Medulla oblongata (tissue), 1 donor: ENCODE data around the gene CHCHD3.

Experiments used
- DNase-seq: peaks from one replicate; pipeline ENCODE4 v3.0.0-alpha.2; 2015; ENCODE audit errors: extremely low spot score

Gene CHCHD3

GRCh38 chr7:132815696-132816311, 266.1 kb downstream of the CHCHD3 start:
- no peak for DNase-seq

DNA sequence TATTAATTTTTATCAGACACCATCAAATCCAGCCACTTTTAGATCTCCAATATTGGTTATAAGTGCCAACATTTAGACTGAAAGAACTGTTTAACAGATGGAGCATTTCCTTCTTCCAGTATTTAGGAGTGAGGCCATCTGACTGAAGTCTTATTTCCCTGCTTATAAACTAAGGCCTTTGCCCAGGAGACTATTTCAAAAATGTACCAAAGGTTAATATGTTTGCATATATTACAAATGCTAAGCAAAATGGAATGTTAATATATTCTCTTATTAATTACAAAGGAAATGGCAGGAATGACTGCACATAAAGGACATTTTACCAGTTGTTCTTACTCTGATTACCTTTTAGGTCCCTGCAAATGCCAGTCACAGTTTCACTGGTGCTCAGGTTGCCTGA, 266.8 kb downstream of the CHCHD3 start:
- no peak for DNase-seq

DNA sequence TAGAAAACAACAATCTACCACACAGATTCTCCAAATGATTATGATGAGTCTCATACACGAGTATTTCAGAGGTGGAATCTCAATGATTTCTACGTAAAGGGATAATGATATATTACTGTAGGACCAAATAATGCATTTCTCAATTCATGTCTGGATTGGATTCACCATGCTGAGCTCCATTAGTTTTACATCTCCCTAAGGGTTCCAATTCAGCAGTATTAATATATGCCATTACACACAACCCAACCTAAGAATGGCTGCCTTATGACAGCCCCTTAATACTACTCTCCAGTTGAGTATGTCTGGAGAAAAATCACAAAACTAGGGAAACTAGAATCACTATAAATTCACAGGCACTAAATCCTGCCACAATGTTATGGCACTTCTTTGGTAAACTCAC, 271.3 kb downstream of the CHCHD3 start:
- no peak for DNase-seq

GRCh38 chr7:132806834-132807233, 275.1 kb downstream of the CHCHD3 start:
- no peak for DNase-seq

DNA sequence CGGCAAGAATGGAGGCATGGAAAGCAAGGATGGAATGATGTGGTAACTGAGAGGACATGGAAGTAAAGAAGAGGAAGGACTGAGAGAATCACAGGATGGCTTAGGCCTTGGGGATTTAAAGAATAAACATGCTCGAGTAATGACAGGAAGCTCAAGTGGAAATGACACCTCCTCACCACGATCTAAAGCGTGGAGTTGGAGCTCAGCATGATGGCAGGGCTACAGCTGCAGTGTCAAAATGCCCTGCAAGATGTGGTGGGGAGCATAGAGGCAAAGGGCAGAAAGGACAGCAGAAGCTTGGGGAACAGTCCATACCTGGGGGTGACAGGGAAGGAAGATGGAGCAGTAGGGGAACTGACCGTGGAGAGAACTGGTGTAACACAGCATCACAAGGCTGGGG, 276.1 kb downstream of the CHCHD3 start:
- no peak for DNase-seq

DNA sequence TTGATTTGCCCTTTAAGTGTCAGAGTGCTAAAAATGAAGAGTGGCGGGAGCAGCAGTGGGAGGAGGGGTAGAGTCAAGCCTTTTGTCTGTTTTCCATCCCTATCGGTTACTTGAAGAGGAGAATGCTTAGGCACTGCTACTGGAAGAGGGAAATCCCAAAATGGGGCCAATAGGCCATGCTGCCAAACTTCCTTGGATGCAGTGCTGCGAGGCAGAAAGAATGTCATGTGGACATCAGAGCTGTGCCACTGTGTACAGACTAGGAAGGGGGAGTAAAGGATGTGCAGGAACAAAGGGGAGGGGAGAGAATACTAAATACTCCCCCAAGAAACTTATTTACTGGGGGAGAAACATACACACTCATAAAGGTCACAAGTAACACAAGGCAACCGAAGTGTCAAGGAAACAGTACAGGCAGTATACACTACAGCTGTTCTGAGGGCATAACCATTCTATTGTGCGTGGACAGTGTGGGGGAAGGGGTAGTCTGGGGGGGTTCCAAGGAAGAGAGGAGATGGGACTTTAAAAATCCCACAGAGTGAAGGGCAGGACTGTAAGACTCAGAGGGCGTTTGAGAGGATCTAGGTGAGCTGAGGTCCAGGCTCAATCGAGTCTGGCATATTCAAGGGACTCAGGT, 276.9 kb downstream of the CHCHD3 start:
- DNase-seq, result no peak

DNA sequence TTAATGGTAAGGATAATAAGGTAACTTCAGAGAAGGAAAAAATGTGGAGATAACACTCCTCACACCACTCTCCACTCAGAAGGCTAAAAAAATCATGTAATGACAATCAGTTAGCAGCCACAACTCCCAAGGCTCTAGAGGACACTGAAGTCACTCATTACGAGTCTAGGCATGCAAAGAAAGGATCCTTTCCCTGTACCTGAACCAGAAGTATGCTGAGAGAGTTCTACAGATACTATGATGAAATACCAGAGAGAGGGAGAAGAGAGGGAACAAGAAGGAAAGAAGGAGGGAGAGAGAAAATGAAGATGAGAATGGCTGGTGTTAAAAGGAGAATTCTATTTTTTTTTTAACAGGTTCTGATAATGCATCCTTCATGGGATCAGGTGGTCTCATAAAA, 281.4 kb downstream of the CHCHD3 start:
- no peak for DNase-seq

DNA sequence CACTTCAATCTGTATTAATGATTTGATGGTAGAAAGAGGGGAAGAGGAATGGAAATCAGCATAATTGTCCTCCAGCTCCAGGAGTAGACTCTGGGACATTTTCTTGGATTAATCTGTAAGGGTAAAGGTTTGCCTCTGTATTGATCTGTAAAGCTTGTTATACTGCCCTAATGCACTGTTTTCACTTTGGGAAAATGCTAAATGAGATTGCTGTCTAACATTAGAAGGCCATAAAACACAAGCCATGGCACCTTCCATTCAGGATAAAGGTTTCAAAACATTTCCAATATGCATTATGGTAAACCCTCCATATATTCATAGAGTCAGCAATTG, 282.8 kb downstream of the CHCHD3 start:
- DNase-seq, result no peak

DNA sequence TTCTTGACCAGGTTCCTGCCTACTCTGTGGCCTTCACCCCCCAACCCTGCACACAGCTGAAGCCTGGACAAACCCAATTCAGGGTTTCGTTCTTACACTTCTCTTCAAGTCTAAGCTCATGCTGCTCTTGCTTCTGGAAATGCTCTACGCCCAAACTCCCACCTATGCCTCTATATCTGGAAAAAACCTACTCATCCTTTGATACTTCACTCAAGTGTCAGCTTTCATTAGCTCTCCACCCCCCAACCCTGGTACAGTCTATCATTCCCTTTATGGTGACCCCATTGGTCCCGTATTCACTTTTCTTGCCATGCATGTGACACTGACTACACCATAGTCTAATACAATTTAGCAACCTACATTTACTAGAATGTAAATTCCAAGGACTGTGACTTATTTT, 284.7 kb downstream of the CHCHD3 start:
- DNase-seq, result no peak

DNA sequence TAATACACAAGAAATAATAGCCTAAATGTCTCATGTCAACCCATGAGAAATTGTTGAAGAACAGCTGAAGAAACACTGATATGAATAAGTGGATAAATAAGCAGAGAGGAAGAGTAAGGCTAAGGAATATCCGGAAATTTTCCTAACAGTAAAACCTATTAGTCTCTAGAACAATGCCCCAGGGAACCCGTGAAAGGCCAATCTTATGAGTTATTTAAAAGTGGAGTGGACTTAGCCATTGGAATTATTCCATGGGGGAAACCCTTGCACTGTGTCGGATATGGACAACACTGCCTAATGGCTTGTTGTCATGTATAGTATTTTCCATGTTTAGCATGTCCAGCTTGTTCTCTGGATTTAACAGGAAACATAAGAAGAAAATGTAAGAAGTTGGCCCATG, 288.4 kb downstream of the CHCHD3 start:
- no peak for DNase-seq

DNA sequence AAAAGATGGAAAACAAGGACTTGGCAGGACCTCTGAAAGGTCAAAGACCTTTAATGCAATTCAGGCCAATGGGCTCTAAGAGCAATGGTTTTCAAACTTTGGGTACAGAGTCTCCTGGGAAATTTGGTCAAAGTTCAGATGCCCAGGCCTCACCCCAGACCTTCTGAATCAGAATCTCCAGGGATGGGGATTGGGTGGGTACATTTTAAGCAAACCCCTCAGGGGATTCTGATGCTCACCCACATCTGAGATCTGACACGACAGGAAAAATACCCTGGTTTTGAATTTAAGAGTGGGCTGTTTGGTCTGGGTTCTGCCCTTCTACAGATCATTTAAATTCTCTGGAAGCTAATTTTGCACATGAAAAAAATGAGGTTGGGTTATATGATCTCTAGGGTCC, 290.9 kb downstream of the CHCHD3 start:
- no peak for DNase-seq

DNA sequence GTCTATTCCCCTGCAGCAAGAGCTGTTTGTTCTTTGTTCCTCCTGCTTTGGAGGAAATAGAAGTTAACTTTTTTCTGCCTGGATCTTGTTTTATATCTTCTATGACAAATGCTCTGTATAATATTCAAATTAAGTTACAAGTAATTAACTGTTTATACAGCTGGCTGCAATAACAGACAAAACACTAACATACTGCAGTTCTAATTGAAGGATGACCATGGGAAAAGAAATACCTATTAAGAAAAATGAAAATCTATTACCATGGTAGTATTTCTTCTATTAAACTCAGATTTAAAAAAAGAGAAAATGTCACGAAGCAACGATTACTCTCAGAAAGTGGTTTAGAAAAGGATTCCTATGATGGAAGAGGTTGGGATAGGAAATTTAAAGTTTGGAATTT, 291.8 kb downstream of the CHCHD3 start:
- no peak for DNase-seq

- no peak for DNase-seq
Observed at GRCh38 chr7:132789281-132789680, 292.6 kb downstream of the CHCHD3 start.

GRCh38 chr7:132785870-132786269, 296.0 kb downstream of the CHCHD3 start:
- DNase-seq, result no peak

GRCh38 chr7:132784406-132784805, 297.5 kb downstream of the CHCHD3 start:
- no peak for DNase-seq

DNA sequence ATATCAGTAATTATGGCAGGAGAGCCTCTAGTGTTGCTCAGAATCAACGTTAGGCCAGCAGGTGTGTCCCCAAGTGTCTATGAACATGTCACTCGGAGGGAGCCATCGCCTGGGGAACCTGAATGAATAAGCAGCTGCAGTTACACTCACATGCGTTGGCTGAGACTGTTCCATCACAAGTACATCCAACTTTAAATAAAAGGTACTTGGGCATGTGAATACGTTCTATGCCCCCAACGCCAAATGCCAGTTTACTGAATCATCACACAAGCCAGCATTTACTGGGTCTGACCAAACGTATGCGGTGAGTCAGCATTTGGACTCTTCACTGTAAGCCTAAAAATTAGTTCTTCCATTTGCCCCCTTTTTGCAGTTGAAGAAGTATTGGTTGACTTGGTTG, 298.1 kb downstream of the CHCHD3 start:
- no peak for DNase-seq

DNA sequence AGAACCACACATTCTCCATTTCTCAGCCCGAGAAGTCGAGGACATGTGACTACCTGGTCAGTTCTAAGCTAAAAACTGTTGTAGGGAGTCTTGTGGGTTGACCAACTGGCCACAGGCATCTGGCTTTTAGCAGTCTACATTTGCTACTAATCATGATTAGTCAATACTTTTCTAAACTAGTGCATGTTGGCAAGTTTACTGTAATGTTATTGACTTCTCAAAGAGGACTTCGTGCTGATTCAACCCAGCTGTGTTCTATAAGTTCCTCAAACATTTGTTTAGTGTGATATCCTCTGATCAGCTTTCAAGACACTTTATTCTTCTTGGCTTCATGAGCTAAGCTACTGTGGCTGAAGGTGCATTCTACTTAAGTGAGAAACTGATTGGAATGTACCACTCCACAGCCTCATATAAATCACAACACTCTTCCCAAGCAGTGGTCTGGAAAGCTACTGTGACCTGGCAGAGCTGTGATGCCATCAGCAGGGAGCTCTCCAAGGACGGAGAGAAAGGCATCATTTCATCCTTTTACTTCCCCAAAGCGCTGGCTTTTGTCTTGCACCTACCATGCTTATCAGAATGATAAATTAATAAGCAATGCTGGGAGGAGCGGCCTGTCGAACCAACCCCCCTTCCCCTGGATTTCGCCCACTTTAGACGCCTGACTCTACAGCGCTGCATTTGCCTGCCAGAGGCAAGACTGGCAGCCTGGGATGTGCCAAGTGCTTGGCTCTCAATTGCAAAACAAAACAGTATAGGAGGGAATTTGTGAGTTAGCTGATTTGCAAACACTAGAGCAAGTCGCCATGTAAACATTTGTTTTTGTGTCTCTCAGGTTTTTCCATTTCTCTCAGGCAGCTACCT, 298.9 kb downstream of the CHCHD3 start:
- no peak for DNase-seq

DNA sequence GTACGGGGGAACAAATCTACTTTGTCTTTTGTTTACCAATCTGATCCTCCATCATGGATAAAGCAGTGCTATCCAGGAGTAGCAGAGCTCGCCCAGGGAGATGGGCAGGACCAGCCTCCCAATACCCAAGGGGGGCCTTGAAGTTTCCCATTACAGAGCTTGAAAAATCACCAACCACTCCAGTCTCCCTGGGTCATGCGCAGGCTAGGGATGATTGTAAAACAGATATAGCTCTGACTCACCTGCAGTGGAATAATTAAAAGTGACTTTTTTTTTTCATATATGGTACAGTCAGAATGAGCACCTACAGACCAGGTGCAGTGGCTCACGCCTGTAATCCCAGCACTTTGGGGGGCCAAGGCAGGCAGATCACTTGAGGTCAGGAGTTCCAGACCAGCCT, 301.1 kb downstream of the CHCHD3 start:
- DNase-seq, result no peak

GRCh38 chr7:132779164-132779563, 302.7 kb downstream of the CHCHD3 start:
- no peak for DNase-seq

- no peak for DNase-seq
Observed at GRCh38 chr7:132778761-132779160, 303.1 kb downstream of the CHCHD3 start.

DNA sequence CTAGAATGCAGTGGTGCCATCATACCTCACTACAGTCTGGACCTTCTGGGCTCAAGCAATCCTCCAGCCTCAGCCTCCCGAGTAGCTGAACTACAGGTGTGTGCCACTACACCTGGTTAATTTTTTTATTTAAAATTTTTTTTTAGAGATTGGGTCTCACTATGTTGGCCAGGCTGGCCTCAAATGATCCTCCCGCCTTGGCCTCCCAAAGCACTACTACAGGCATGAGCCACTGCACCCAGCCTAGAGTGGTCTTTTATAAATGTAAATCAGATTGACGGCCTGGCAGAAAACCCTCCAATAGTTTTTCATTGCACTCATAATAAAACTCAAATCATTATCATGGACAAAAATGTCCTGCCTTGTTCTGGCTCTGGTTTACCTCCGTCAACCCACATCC, 303.9 kb downstream of the CHCHD3 start:
- DNase-seq, result no peak

GRCh38 chr7:132777414-132777813, 304.5 kb downstream of the CHCHD3 start:
- DNase-seq, result no peak

- no peak for DNase-seq
Observed at GRCh38 chr7:132776048-132776620, 305.8 kb downstream of the CHCHD3 start.
